GM12872 (cell line): ENCODE measurements around the gene CHRNB1.
"Not testable (repeated sequence)": the region's sequence is repeated elsewhere in the genome, so short reads cannot be mapped to it uniquely, and the experiment has no call there.

Source experiments
- CTCF ChIP-seq: IDR thresholded peaks from 3 replicates; pipeline ENCODE4 v1.5.1; 2011; ENCODE audit warnings: low read depth, mild to moderate bottlenecking, low read length, moderate library complexity; ENCODE audit not compliant: insufficient read depth

The CHRNB1 gene

DNA sequence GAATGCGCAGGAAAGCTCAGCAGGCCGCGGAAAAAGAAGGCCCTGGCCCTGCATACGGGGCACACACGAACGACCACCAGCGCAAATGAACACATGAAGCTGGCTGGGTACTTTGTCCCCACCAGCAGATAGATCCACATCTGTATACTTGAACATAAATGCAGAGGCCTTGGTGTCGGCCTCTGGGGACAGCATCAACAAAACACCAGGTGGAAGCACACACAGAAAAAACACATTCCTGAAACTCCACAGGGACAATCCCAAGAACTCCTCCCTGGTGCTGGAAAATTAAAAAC lies 35.2 kb downstream of the CHRNB1 start:
- no peak for TF ChIP-seq CTCF

DNA sequence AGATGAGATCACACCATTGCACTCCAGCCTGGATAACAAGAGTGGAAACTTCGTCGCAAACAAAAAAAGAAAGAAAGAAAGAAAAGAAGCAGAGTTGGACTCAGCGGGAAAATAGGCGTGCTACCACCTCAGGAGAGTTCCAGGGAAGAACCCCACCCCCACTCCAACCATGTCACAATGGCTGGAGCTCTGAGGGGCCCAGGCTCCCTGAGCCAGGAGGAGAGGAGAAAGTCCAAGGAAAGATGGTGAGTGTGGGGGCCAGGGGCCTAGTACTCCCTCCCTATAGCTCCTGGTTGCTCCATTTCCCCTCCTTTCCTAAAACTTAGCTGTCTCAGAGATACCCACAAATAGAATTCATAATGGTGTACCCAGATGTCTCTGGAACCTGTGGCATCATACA lies 36.4 kb downstream of the CHRNB1 start, which contains the start of gene SLC35G6:
Gene SLC35G6, plus strand, starts transcription at position 172 of the 400 bp plus-strand sequence. Its CDS starts 71 bp downstream, at position 243.
- TF ChIP-seq CTCF: not testable (repeated sequence)

- no peak for TF ChIP-seq CTCF
Measured at GRCh38 chr17:7483255-7484066, 38.6 kb downstream of the CHRNB1 start.

DNA sequence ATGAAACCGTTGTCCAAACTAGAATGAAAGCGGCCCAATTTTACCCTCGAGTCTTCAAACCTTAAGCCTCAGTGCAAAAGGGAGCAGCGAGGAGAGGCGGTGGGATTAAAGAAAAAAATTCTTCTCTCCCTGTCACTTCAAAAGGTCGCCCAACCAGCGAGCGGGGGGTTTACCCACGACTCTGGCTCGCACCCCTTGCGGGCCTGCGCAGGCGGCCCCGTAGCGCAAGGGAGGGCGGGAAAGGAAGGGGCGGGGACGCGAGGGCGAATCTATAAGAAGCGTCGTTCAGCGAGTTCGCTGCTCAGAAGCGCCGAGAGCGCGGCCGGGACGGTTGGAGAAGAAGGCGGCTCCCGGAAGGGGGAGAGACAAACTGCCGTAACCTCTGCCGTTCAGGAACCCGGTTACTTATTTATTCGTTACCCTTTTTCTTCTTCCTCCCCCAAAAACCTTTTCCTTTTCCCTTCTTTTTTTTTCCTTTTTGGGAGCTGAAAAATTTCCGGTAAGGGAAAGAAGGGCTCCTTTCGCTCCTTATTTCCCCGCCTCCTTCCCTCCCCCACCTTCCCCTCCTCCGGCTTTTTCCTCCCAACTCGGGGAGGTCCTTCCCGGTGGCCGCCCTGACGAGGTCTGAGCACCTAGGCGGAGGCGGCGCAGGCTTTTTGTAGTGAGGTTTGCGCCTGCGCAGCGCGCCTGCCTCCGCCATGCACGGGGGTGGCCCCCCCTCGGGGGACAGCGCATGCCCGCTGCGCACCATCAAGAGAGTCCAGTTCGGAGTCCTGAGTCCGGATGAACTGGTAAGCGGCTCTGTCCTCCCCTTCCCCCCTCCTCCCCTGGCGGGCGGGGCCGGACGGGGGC lies 39.4 kb downstream of the CHRNB1 start, which contains the start of gene POLR2A:
Gene POLR2A, plus strand, starts transcription at position 300 of the 852 bp plus-strand sequence.
- no peak for TF ChIP-seq CTCF

DNA sequence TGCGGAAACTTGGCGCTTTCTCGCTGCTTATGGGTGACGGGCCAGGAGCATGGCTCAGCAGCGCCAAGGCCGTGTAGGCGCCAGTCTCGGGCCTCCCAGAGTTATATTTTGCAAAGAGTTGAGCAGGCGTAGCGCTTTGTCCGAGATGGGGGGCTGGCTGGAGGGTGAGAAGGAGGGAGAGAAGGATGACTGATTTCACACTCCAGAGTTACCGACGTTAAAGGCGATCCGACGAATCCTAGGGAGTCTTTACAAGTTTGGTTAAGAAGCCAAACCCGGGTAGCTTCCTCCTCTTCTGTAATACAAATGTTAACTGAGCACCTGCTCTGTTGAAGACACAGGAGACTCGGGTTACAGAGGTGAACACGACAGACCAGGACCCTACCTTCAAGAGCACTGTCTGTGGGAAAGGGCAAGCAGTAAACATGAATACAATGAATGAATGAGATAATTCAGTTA lies 40.1 kb downstream of the CHRNB1 start:
- TF ChIP-seq CTCF: 0 out of 3 replicates have a peak, but pooled peaks have one; percentile 4

DNA sequence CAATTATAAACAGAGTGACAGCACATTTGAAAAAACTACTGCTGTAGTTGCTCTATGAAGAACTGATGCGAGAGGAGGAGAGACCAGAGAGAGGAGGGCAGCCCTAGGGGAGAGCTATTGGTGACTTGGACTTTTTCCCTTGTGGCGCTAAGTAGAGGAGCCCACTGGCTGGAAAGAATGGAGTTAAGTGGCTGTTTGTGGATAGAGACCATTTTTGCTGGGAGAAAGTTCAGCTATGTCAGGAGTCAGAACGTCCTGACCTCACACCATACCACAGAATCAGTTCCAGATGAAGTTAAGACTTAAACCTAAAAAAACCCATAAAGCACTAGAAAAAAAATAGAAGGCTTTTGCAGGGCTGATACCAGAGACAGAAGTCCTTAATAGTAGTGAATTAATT lies 41.3 kb downstream of the CHRNB1 start:
- no peak for TF ChIP-seq CTCF

DNA sequence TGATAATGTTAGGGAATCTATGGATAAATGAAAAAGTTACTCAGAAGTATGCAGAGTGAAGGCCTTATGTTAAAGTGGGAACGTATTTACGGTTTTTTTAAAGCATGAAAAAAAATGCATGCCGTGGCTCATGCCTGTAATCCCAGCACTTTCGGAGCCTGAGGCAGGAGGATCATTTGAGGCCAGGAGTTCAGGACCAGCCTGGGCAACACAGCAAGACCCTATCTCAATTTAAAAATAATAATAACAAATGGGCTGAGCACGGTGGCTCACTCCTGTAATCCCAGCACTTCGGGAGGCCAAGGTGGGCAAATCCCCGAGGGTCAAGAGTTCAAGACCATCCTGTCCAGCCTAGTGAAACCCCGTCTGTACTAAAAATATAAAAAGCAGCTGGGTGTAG lies 45.3 kb downstream of the CHRNB1 start:
- no peak for TF ChIP-seq CTCF
